Psoas muscle (tissue), 8 donors: Measurements from ENCODE around the gene RNU1-3. TPM values are rescaled to one million over a fixed set of nuclear protein-coding genes. Genes with fewer than 3 reads are reported as not detected.

Source experiments
- ATAC-seq, 4 donors: fragments of 200-7000 bp; cut with Tn5 transposase; one replicate each; pipeline ENCODE4 v1.9.1; 2020; ENCODE audit warnings: moderate library complexity in 3 of 4, mild to moderate bottlenecking in 2 of 4
- DNase-seq, 2 donors: peaks; one replicate each; pipeline ENCODE4 v3.0.0-alpha.2; 2020
- H3K27ac ChIP-seq: fragments of 200-600 bp; one replicate; pipeline ENCODE4 v1.8.0; 2022
- H3K27me3 ChIP-seq, 3 donors: fragments of 200-600 bp in 1 of 3; one replicate each; pipeline versions ENCODE4 v1.6.1 to v1.8.0; 2013 to 2022; ENCODE audit warnings: low read length in 2 of 3, mild to moderate bottlenecking in 2 of 3, moderate library complexity in 1 of 3; ENCODE audit not compliant: insufficient read depth in 3 of 3
- H3K36me3 ChIP-seq, 2 donors: fragments of 200-600 bp in 1 of 2; one replicate each; pipeline versions ENCODE4 v1.6.1 to v1.8.0; 2013 to 2022; ENCODE audit warnings: low read depth in 1 of 2, mild to moderate bottlenecking in 1 of 2, moderate library complexity in 1 of 2; ENCODE audit not compliant: insufficient read depth in 1 of 2
- H3K4me1 ChIP-seq: fragments of 200-600 bp; one replicate; pipeline ENCODE4 v1.8.0; 2022
- H3K4me3 ChIP-seq: fragments of 200-600 bp; one replicate; pipeline ENCODE4 v1.8.0; 2022; ENCODE audit warnings: mild to moderate bottlenecking
- H3K9me3 ChIP-seq: fragments of 200-600 bp; one replicate; pipeline ENCODE4 v1.8.0; 2022
- WGBS, 3 donors: extraction: QIAGEN DNeasy Blood & Tissue Kit; methylation state at CpG; one replicate each; pipeline versions ENCODE4 v1.1.6 to v1.1.7; 2013; 5-methylcytosine and 5-hydroxymethylcytosine counted together
- intact Hi-C, 2 donors: fragments of 100-400 bp; cut with DNase I; formaldehyde crosslinking; loops; one replicate each; pipeline versions ENCODE4 v1.11.0 to v1.14.2; 2022
- polyA plus RNA-seq, 3 donors: library from polyadenylated mRNA; stranded (reverse); fragments of 200-250 nt; gene quantifications; one replicate each; pipeline ENCODE4 v1.2.3, GENCODE V29; 2013
- total RNA-seq, 4 donors: library from RNA; stranded (reverse); fragmentation: NEBNext Ultra II Directional in 2 of 4; extraction: Animal tissue kit (Norgen Biotek cat#: 25700) in 2 of 4; gene quantifications; one replicate each; pipeline versions ENCODE4 v1.2.1 to v1.2.4, GENCODE V29; 2021 to 2023
- TF ChIP-seq, protein P1 (sequence below): fragments of 200-600 bp; IDR thresholded peaks from one replicate; pipeline ENCODE4 v1.8.0; 2022; ENCODE audit warnings: antibody characterized with exemption
- donor health status: healthy with polysubstance abuse.
- donor health status: DM: no; HTN: no; CAD: no; lungs with moderate emphysema.
- donor health status: Bipolar disorder and iron deficiency.
- donor health status: healthy.
- donor health status: DM: yes; HTN: yes; CAD: no.
- donor health status: DM: no; HTN: no; CAD: no.
- donor health status: DM: no; HTN: no; CAD: no.
- donor health status: DM: yes; HTN: yes; CAD: no.

The RNU1-3 gene
- total and polyA plus RNA-seq, 7 donors, result 1,264 to 5,208 (median 3,151) TPM; not detected in 3

DNA sequence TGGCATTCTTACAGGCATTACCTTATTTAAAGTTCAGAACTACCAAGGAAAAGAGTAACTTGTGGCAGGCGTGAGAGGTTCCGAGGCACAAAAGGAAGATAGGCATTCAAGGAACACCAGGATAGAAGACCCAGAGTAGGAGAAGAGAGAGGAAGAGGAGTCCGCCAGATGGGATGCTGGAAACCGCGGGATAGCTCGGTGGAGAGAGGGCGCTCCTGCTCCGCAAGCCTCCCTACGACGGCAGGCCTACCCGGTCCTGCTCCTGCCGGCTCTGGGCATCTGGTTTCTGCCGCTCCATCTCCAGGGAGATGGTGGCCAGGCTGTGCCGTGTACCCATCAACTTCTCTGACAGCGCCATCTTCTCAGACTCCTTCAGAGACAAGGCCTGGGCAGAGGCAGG lies 48.0 kb downstream of the RNU1-3 start:
- TF ChIP-seq, protein P1, sequence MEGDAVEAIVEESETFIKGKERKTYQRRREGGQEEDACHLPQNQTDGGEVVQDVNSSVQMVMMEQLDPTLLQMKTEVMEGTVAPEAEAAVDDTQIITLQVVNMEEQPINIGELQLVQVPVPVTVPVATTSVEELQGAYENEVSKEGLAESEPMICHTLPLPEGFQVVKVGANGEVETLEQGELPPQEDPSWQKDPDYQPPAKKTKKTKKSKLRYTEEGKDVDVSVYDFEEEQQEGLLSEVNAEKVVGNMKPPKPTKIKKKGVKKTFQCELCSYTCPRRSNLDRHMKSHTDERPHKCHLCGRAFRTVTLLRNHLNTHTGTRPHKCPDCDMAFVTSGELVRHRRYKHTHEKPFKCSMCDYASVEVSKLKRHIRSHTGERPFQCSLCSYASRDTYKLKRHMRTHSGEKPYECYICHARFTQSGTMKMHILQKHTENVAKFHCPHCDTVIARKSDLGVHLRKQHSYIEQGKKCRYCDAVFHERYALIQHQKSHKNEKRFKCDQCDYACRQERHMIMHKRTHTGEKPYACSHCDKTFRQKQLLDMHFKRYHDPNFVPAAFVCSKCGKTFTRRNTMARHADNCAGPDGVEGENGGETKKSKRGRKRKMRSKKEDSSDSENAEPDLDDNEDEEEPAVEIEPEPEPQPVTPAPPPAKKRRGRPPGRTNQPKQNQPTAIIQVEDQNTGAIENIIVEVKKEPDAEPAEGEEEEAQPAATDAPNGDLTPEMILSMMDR, result no peak
- no peak overlapping the region for H3K27ac ChIP-seq
- intact Hi-C loops, result no loop called here
- DNase-seq (peak; percentile 18 to 55), ATAC-seq (no peak)
- no peaks in the 10 kb centered on the region for H3K27me3 ChIP-seq
- H3K4me1 ChIP-seq, result peaks cover 6% of the 10 kb centered on the region
- H3K36me3 ChIP-seq, result peaks cover 0 to 50% of the 10 kb centered on the region in 2 donors
- WGBS, 3 donors, result 75 to 80% (median 78%) methylated on average over 15 of the region's 15 CpGs
- no peaks in the 10 kb centered on the region for H3K9me3 ChIP-seq
- no peak overlapping the region for H3K4me3 ChIP-seq

DNA sequence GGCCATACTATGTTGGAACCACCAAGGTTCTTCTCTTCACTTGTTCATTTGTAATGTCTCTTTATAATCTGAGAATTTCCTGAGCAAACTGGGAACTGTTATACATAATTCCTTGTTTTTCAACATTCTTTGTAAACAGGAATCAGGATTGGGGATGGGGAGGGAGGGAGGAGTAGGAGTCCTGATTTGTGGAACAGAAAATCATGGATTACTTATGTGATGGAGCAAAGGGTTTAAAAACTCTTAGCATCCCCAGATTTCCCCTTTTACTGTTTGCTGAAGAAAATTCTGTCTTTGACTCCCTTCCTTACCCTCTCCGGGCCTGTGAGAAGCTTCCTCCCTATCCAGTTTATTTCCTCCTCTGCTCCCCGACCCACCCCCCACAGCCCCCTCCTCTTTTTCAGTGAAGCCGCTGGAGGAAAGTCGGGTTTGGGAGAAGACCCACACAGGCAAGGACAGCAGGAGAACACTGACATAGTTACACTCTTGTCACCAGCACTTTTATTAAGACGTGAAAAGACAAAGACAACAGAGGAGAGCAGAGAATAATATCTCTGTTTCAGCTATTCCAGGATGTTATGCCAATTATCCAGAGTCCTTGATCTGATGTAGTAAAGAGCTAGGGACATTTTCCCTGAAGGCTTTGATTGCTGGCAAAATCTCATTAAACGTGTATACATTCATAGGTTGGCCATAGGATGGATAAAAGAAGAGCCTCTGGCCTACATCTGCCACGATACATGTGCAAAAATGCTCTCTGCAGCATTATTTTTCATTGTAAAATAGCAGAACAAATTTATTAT lies 48.8 kb downstream of the RNU1-3 start:
- Histone ChIP-seq H3K4me1 (peaks cover 6% of the 10 kb centered on the region), H3K27ac (no peak overlapping the region), H3K9me3 (no peaks in the 10 kb centered on the region), H3K4me3 (no peak overlapping the region), H3K36me3 (peaks cover 0 to 42% of the 10 kb centered on the region in 2 donors), H3K27me3 (no peaks in the 10 kb centered on the region)
- WGBS, 3 donors, result 63 to 71% (median 69%) methylated on average over 7 of the region's 7 CpGs
- no peak for DNase-seq
- TF ChIP-seq, protein P1, result no peak
- intact Hi-C loops, result no loop called here
- no peak for ATAC-seq

DNA sequence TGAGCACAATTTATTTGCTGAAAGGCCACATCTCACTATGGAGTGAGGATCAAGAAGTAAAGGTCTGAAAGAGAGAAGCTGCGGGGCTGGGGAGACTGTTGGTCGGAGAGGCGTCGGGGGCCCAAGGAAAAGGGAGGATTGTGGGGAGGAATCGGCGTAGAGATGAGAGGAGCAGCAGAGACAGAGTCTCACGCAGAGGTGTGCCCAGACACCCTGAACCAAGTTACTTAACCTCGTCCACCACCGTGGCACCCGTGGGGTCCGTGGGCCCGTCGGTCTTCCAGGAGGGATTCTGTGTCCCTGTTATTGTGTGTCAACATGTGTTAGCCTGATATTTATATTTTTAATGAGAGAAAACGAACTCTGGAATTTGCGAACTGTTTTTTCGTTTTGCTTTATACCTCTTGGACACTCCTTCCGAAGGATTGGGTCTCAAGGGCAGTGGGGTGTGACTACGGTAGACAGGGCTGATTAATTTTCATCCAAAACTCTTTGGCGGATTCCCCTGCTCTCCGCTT lies 49.6 kb downstream of the RNU1-3 start:
- Histone ChIP-seq H3K27me3 (no peaks in the 10 kb centered on the region), H3K36me3 (peaks cover 0 to 34% of the 10 kb centered on the region in 2 donors), H3K4me3 (no peak overlapping the region), H3K27ac (no peak overlapping the region), H3K4me1 (peaks cover 10% of the 10 kb centered on the region), H3K9me3 (no peaks in the 10 kb centered on the region)
- TF ChIP-seq, protein P1, result no peak
- 87 to 91% (median 89%) methylated on average over 20 of the region's 20 CpGs for whole genome bisulfite sequencing, 3 donors
- ATAC-seq, result no peak
- intact Hi-C loops, result no loop called here
- peak in 1 of 2 donors; percentile 51 for DNase-seq

Other genes with a start within 250 kb of the RNU1-3 start
- gene SPATA21, start 229.5 kb downstream of the RNU1-3 start, total RNA-seq, result not detected
- under 1 TPM; 0.21 to 0.52 (median 0.44) TPM for gene SPATA21, start 229.5 kb downstream of the RNU1-3 start, polyA plus RNA-seq
- 10 to 100 TPM in 2 of 4 donors, 1 to 10 TPM in 2; 5.7 to 10.6 (median 9.1) TPM for gene NECAP2, start 226.2 kb downstream of the RNU1-3 start, total RNA-seq
- gene NECAP2, start 226.2 kb downstream of the RNU1-3 start, polyA plus RNA-seq, result 10 to 100 TPM in 2 of 3 donors, 1 to 10 TPM in 1; 7.7 to 10.9 (median 10.8) TPM
- 1,000 to 10,000 TPM; 1,264 to 5,208 (median 3,151) TPM for gene RNU1-1, start 152.7 kb downstream of the RNU1-3 start, total RNA-seq
- gene RNU1-1, start 152.7 kb downstream of the RNU1-3 start, polyA plus RNA-seq, result not detected
- gene NBPF1, start 53.4 kb downstream of the RNU1-3 start, total RNA-seq, result 10 to 100 TPM in 1 of 4 donors, 1 to 10 TPM in 3; 5.3 to 20.9 (median 7.3) TPM
- 10 to 100 TPM in 1 of 3 donors, 1 to 10 TPM in 2; 2.4 to 12.5 (median 6.1) TPM for gene NBPF1, start 53.4 kb downstream of the RNU1-3 start, polyA plus RNA-seq
- 1,000 to 10,000 TPM; 1,264 to 5,208 (median 3,151) TPM for gene RNU1-4, start 73.6 kb upstream of the RNU1-3 start, total RNA-seq
- gene RNU1-4, start 73.6 kb upstream of the RNU1-3 start, polyA plus RNA-seq, result not detected
- 1,000 to 10,000 TPM; 1,264 to 5,208 (median 3,151) TPM for gene RNU1-2, start 229.0 kb upstream of the RNU1-3 start, total RNA-seq
- not detected for gene RNU1-2, start 229.0 kb upstream of the RNU1-3 start, polyA plus RNA-seq